C4-2B (cell line): ENCODE measurements around the gene CCDC91.
"Not testable (repeated sequence)": the region's sequence is repeated elsewhere in the genome, so short reads cannot be mapped to it uniquely, and the experiment has no call there.

Source experiments
- H3K27ac ChIP-seq: fragments of 450-650 bp; 2 replicates; pipeline ENCODE4 v1.5.1; 2017
- ZFX ChIP-seq: fragments of 450-650 bp; IDR thresholded peaks from 2 replicates; pipeline ENCODE4 v1.6.1; 2017
- TF ChIP-seq, protein P1 (sequence below): fragments of 450-650 bp; conservative IDR thresholded peaks from 2 replicates; pipeline ENCODE4 v1.5.1; 2017; ENCODE audit warnings: mild to moderate bottlenecking

The CCDC91 gene

DNA sequence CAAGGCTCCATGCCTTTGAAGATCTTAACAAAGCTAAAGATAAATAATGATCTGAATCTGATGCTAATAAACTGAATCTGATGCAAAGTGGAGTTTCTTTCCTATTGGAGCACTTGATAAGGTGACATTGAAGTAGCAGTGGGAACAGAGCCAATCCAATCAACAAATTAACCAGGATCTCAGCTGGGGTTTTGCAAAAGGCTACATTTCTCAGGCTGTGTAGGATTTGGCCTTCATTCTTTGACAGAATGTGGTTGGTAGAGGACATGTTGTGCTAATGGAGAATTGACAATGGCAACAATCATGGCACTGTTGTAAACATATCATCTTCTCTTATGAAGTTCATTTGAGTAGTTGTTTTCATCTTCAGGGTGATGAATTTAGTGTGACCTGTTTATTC is 164.9 kb downstream of the CCDC91 start:
- TF ChIP-seq ZFX = no peak
- TF ChIP-seq, protein P1, sequence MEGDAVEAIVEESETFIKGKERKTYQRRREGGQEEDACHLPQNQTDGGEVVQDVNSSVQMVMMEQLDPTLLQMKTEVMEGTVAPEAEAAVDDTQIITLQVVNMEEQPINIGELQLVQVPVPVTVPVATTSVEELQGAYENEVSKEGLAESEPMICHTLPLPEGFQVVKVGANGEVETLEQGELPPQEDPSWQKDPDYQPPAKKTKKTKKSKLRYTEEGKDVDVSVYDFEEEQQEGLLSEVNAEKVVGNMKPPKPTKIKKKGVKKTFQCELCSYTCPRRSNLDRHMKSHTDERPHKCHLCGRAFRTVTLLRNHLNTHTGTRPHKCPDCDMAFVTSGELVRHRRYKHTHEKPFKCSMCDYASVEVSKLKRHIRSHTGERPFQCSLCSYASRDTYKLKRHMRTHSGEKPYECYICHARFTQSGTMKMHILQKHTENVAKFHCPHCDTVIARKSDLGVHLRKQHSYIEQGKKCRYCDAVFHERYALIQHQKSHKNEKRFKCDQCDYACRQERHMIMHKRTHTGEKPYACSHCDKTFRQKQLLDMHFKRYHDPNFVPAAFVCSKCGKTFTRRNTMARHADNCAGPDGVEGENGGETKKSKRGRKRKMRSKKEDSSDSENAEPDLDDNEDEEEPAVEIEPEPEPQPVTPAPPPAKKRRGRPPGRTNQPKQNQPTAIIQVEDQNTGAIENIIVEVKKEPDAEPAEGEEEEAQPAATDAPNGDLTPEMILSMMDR = no peak
- H3K27ac ChIP-seq = no peak overlapping the region

DNA sequence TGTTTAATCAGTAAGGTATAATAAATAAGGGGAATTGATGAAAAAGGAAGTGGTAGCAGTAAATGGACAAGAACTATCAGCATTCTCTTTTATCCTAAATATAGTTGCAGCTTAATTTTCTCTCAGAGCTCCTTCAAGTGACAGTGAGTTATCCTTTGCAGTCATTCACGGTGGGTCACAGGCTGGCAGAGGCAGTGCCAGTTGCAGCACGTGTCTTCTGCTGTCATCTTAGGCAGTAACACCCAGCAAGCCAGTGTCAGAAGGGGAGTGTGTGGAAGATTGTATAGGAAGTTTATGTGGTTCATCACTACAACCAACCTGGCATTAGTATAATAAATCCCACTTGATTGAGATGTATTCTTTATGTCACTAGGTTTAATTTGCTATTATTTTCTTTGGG is 170.0 kb downstream of the CCDC91 start:
- no peak for TF ChIP-seq ZFX
- TF ChIP-seq, protein P1 = no peak
- H3K27ac ChIP-seq = no peak overlapping the region

DNA sequence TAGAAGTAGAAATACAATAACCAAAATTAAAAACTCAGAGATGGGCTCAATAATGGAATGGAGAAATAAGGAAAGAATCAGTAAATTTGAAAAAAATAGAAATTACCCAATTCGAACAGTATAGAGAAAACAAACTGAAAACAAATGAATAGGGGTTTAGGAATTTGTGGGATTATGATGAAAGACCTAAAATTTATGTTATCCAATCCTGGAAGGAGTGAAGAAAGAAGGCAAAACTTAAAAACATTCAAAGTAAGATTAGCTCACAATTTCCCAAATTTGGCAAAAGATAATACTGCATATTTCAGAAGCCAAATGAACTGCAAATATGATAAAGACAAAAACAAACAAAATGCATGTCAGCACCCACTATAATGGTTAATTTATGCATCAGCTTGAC is 177.1 kb downstream of the CCDC91 start:
- H3K27ac ChIP-seq = no peak overlapping the region
- no peak for TF ChIP-seq ZFX
- TF ChIP-seq, protein P1 = no peak

DNA sequence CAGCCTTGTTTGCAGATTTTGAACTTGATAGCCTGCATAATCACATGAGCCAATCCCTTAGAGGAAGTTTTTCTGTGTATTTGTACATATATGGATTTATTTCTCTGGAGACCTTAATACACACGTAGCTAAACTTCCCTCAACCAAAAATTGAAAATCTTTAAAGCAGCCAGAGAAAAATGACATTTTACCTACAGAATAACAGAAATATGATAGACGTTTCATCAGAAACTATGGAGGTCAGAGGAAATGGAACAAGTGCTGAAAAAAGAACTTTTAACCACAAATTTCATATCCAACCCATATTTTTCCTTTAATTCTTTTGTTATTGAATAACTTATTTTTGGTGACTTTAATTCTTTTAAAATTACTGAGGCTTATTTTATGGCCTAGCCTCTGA is 177.7 kb downstream of the CCDC91 start:
- H3K27ac ChIP-seq = no peak overlapping the region
- TF ChIP-seq, protein P1 = no peak
- no peak for TF ChIP-seq ZFX

DNA sequence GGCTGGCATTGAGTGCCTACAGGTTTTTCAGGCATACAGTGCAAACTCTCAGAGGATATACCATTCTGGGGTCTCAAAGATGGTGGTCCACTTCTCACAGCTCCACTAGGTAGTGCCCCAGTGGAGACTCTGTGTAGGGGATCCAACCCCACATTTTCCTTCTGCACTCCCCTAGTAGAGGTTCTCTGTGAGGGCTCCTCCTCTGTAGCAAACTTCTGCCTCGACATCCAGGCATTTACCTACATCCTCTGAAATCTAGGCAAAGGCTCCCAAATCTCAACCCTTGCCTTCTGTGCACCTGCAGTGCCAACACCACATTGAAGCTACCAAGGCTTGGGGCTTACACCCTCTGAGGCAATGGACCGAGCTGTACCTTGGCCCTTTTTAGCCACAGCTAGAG is 179.2 kb downstream of the CCDC91 start:
- TF ChIP-seq, protein P1 = no peak
- no peak for TF ChIP-seq ZFX
- no peak overlapping the region for H3K27ac ChIP-seq

DNA sequence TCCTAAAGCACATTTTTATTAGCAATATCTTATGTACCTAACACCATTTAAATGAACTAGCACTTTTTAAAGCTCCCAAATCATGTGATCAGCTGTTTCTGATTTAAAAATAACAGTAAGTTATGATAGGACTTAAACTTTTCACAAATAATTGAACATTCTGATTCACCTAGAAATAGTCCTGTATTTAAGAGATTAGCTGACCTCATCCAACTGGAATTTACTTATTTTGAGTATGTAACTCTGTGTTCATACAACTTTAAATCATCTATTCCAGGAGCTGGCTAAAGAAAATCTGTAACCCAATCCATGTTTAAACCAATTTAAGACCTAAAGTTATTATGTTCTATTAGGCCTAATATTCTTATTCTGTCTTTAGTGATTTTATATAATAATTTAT is 184.3 kb downstream of the CCDC91 start:
- no peak for TF ChIP-seq ZFX
- TF ChIP-seq, protein P1 = no peak
- no peak overlapping the region for H3K27ac ChIP-seq

DNA sequence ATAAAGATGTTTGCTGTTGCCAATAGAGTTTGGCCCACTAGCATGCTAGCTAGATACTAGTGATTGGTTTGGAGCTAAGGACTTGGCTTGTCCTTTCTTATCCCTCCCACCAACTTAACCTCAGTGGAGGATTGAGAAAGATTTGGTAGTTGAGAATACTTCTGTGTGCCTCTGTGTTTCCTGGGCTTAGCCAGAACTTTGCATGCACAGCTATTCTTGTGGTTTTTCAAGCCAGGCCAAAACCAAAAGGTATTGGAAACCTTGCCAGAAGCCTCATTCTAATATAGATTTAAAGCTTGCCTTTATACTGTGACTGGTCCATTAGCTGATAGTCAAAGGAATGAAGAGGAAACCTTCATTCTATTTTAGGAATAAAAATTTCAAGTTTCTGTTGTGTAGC is 188.5 kb downstream of the CCDC91 start:
- no peak overlapping the region for H3K27ac ChIP-seq
- TF ChIP-seq, protein P1 = no peak
- no peak for TF ChIP-seq ZFX

DNA sequence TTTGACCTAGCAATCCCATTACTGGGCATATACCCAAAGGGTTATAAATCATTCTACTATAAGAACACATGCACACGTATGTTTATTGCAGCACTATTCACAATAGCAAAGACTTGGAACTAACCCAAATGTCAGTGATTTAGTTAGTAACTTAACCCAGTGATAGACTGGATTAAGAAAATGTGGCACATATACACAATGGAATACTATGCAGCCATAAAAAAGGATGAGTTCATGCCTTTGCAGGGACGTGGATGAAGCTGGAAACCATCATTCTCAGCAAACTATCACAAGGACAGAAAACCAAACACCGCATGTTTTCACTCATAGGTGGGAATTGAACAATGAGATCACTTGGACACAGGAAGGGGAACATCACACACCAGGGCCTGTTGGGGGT is 189.5 kb downstream of the CCDC91 start:
- not testable (repeated sequence) for H3K27ac ChIP-seq
